ENCODE measurements around the gene MRPS9.

Gene MRPS9

GRCh38 chr2:105125428-105125827 is 87.6 kb downstream of the MRPS9 start:
- DNase-seq (ENCODE audit: low read depth) = no peak

GRCh38 chr2:105125920-105126319 is 88.1 kb downstream of the MRPS9 start:
- DNase-seq (ENCODE audit: low read depth) = no peak

- DNase-seq (ENCODE audit: low read depth) = no peak
These were observed 88.5 kb downstream of the MRPS9 start for GRCh38 chr2:105126336-105126735.

GRCh38 chr2:105127289-105127915 is 89.5 kb downstream of the MRPS9 start:
- no peak for DNase-seq (ENCODE audit: low read depth)

- DNase-seq (ENCODE audit: low read depth) = no peak
These were observed 91.9 kb downstream of the MRPS9 start for GRCh38 chr2:105129722-105130232.

- no peak for DNase-seq (ENCODE audit: low read depth)
These were observed 92.7 kb downstream of the MRPS9 start for GRCh38 chr2:105130546-105130945.

- DNase-seq (ENCODE audit: low read depth) = no peak
These were observed 96.2 kb downstream of the MRPS9 start for GRCh38 chr2:105134081-105134480.

- DNase-seq (ENCODE audit: low read depth) = no peak
These were observed 97.6 kb downstream of the MRPS9 start for GRCh38 chr2:105135436-105135835.

GRCh38 chr2:105136394-105136793 is 98.5 kb downstream of the MRPS9 start:
- DNase-seq (ENCODE audit: low read depth) = no peak

GRCh38 chr2:105138643-105139042 is 100.8 kb downstream of the MRPS9 start:
- no peak for DNase-seq (ENCODE audit: low read depth)

GRCh38 chr2:105139556-105140239 is 101.8 kb downstream of the MRPS9 start:
- no peak for DNase-seq (ENCODE audit: low read depth)

GRCh38 chr2:105140240-105140568 is 102.3 kb downstream of the MRPS9 start:
- DNase-seq (ENCODE audit: low read depth) = no peak

- no peak for DNase-seq (ENCODE audit: low read depth)
These were observed 103.3 kb downstream of the MRPS9 start for GRCh38 chr2:105141099-105141614.

- DNase-seq (ENCODE audit: low read depth) = no peak
These were observed 104.4 kb downstream of the MRPS9 start for GRCh38 chr2:105142239-105142638.

GRCh38 chr2:105143094-105143466 is 105.2 kb downstream of the MRPS9 start:
- no peak for DNase-seq (ENCODE audit: low read depth)

GRCh38 chr2:105143467-105144151 is 105.7 kb downstream of the MRPS9 start:
- DNase-seq (ENCODE audit: low read depth) = no peak

- DNase-seq (ENCODE audit: low read depth) = no peak
These were observed 106.5 kb downstream of the MRPS9 start for GRCh38 chr2:105144152-105144940.

- DNase-seq (ENCODE audit: low read depth) = no peak
These were observed 107.1 kb downstream of the MRPS9 start for GRCh38 chr2:105144941-105145300.

GRCh38 chr2:105149272-105149671 is 111.4 kb downstream of the MRPS9 start:
- no peak for DNase-seq (ENCODE audit: low read depth)
